ENCODE data around the gene ABI3BP. TPM values are rescaled to one million over a fixed set of nuclear protein-coding genes. Genes with fewer than 3 reads are reported as not detected.

ABI3BP gene
- total RNA-seq, 1 experiment from 2014 or later = 23.4 TPM

- DNase-seq (no peak), ATAC-seq (no peak)
- no peak overlapping the region for H3K4me2 ChIP-seq (ENCODE audit: low read length)
- no peaks in the 10 kb centered on the region for H3F3A ChIP-seq (ENCODE audit: low read length, unreplicated experiment)
- no peak overlapping the region for H3K4me3 ChIP-seq (ENCODE audit: low read length)
- no peak for TF ChIP-seq CTCF (conservative IDR thresholded peaks at IDR 0.05; ENCODE audit: low read depth, low read length)
- no peak for TF ChIP-seq EZH2 (IDR thresholded peaks at IDR 0.05; ENCODE audit: low read length, unreplicated experiment)
- TF ChIP-seq EZH2phosphoT487 (IDR thresholded peaks at IDR 0.05; ENCODE audit: borderline replicate concordance, low read length) = no peak
- H3K36me3 ChIP-seq (ENCODE audit: low read depth, low read length) = no peaks in the 10 kb centered on the region
- H3K4me1 ChIP-seq (ENCODE audit: insufficient read depth, low read length) = peaks cover 12% of the 10 kb centered on the region
- BruUV-seq (replicated peaks) = no TSS peak
- no peaks in the 10 kb centered on the region for H3K27me3 ChIP-seq (ENCODE audit: low read length)
- H4K20me1 ChIP-seq (ENCODE audit: low read length) = no peaks in the 10 kb centered on the region
- POLR2A ChIA-PET (ENCODE audit: unreplicated experiment) = no interaction called here
- intact Hi-C loops (cut with micrococcal nuclease) = no loop called here
- H3K27ac ChIP-seq (ENCODE audit: low read length) = no peak overlapping the region
- H3K9ac ChIP-seq (ENCODE audit: low read length) = no peak overlapping the region
- H3K9me3 ChIP-seq (ENCODE audit: low read length) = no peaks in the 10 kb centered on the region
- CTCF ChIA-PET = no interaction called here
- no peak overlapping the region for H2AFZ ChIP-seq (ENCODE audit: low read length)
- H3K79me2 ChIP-seq (ENCODE audit: low read length) = no peaks in the 10 kb centered on the region
- no peaks in the 10 kb centered on the region for H3K9me2 ChIP-seq (replicated peaks; ENCODE audit: low read length)
Observed at GRCh38 chr3:100804631-100805030, 188.6 kb downstream of the ABI3BP start.

DNA sequence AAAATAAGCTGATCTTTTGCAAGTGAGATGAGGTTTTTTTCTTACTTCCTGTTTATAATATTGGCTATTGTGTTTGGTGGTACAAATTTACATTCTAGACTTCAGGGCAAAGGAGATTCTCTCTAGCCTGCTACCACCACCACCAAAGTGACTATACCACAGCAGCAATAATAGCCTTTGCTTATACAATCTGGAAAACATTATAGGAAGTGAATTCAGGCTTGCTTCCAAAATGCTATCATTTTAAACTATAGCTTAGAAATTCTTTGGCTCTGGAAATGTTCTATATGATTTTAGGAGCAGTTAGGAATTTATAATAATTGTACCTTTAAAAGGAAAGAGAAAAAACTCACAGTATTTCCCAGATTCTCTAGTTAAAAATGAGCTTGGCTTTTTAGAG lies 189.5 kb downstream of the ABI3BP start:
- H3K4me2 ChIP-seq (ENCODE audit: low read length) = no peak overlapping the region
- no peak for TF ChIP-seq CTCF (conservative IDR thresholded peaks at IDR 0.05; ENCODE audit: low read depth, low read length)
- TF ChIP-seq EZH2phosphoT487 (IDR thresholded peaks at IDR 0.05; ENCODE audit: borderline replicate concordance, low read length) = no peak
- TF ChIP-seq EZH2 (IDR thresholded peaks at IDR 0.05; ENCODE audit: low read length, unreplicated experiment) = no peak
- H3K4me3 ChIP-seq (ENCODE audit: low read length) = no peak overlapping the region
- ATAC-seq (no peak), DNase-seq (no peak)
- no peak overlapping the region for H2AFZ ChIP-seq (ENCODE audit: low read length)
- POLR2A ChIA-PET (ENCODE audit: unreplicated experiment) = no interaction called here
- CTCF ChIA-PET = no interaction called here
- H3K9me3 ChIP-seq (ENCODE audit: low read length) = no peaks in the 10 kb centered on the region
- H3K9me2 ChIP-seq (replicated peaks; ENCODE audit: low read length) = no peaks in the 10 kb centered on the region
- no peaks in the 10 kb centered on the region for H3K79me2 ChIP-seq (ENCODE audit: low read length)
- H3K36me3 ChIP-seq (ENCODE audit: low read depth, low read length) = no peaks in the 10 kb centered on the region
- BruUV-seq (replicated peaks) = no TSS peak
- no peak overlapping the region for H3K27ac ChIP-seq (ENCODE audit: low read length)
- peaks cover 12% of the 10 kb centered on the region for H3K4me1 ChIP-seq (ENCODE audit: insufficient read depth, low read length)
- H3F3A ChIP-seq (ENCODE audit: low read length, unreplicated experiment) = no peaks in the 10 kb centered on the region
- H3K9ac ChIP-seq (ENCODE audit: low read length) = no peak overlapping the region
- no peaks in the 10 kb centered on the region for H4K20me1 ChIP-seq (ENCODE audit: low read length)
- H3K27me3 ChIP-seq (ENCODE audit: low read length) = no peaks in the 10 kb centered on the region
- intact Hi-C loops (cut with micrococcal nuclease) = no loop called here

DNA sequence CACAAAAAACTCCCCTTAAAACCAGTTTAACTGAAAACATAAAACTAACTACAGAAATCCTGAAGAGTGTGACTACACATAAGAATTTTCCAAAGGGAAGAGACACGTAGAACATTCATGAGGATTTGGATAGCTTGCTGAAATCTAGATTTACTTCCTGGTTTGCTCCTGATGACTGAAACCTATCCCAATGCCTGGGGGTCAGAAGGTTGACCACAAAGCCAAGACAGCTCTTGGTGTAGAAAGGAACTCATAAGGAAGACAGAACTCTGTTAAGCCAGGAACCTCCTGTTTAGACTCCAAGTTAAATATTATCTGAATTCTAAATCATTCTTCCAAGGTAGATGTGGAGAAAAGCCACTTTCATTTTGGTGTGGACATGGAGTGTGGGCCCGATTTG lies 191.1 kb downstream of the ABI3BP start:
- H3K9ac ChIP-seq (ENCODE audit: low read length) = no peak overlapping the region
- H3K27me3 ChIP-seq (ENCODE audit: low read length) = no peaks in the 10 kb centered on the region
- CTCF ChIA-PET = no interaction called here
- ATAC-seq = no peak
- peak; percentile 46 for DNase-seq
- no peak overlapping the region for H3K27ac ChIP-seq (ENCODE audit: low read length)
- intact Hi-C loops (cut with micrococcal nuclease) = no loop called here
- POLR2A ChIA-PET (ENCODE audit: unreplicated experiment) = no interaction called here
- H3K4me1 ChIP-seq (ENCODE audit: insufficient read depth, low read length) = peaks cover 18% of the 10 kb centered on the region
- no peaks in the 10 kb centered on the region for H3K79me2 ChIP-seq (ENCODE audit: low read length)
- no peaks in the 10 kb centered on the region for H3F3A ChIP-seq (ENCODE audit: low read length, unreplicated experiment)
- no peak overlapping the region for H3K4me3 ChIP-seq (ENCODE audit: low read length)
- no peaks in the 10 kb centered on the region for H4K20me1 ChIP-seq (ENCODE audit: low read length)
- H3K9me3 ChIP-seq (ENCODE audit: low read length) = no peaks in the 10 kb centered on the region
- no peak overlapping the region for H2AFZ ChIP-seq (ENCODE audit: low read length)
- TF ChIP-seq EZH2phosphoT487 (IDR thresholded peaks at IDR 0.05; ENCODE audit: borderline replicate concordance, low read length) = no peak
- TF ChIP-seq EZH2 (IDR thresholded peaks at IDR 0.05; ENCODE audit: low read length, unreplicated experiment) = no peak
- no peak for TF ChIP-seq CTCF (conservative IDR thresholded peaks at IDR 0.05; ENCODE audit: low read depth, low read length)
- H3K4me2 ChIP-seq (ENCODE audit: low read length) = no peak overlapping the region
- BruUV-seq (replicated peaks) = no TSS peak
- no peaks in the 10 kb centered on the region for H3K36me3 ChIP-seq (ENCODE audit: low read depth, low read length)
- H3K9me2 ChIP-seq (replicated peaks; ENCODE audit: low read length) = no peaks in the 10 kb centered on the region
